CD4-positive, alpha-beta T cell treated with Interleukin-12 subunit alpha and Interleukin-12 subunit beta, for 1 hour (primary cell): ENCODE measurements around the gene ASCL5.
A peak's percentile ranks its signal among the peaks of the same experiment; 100 is the strongest.

Experiments used
- DNase-seq: peaks from one replicate; pipeline ENCODE4 v3.0.0-alpha.2; 2020

ASCL5 gene

DNA sequence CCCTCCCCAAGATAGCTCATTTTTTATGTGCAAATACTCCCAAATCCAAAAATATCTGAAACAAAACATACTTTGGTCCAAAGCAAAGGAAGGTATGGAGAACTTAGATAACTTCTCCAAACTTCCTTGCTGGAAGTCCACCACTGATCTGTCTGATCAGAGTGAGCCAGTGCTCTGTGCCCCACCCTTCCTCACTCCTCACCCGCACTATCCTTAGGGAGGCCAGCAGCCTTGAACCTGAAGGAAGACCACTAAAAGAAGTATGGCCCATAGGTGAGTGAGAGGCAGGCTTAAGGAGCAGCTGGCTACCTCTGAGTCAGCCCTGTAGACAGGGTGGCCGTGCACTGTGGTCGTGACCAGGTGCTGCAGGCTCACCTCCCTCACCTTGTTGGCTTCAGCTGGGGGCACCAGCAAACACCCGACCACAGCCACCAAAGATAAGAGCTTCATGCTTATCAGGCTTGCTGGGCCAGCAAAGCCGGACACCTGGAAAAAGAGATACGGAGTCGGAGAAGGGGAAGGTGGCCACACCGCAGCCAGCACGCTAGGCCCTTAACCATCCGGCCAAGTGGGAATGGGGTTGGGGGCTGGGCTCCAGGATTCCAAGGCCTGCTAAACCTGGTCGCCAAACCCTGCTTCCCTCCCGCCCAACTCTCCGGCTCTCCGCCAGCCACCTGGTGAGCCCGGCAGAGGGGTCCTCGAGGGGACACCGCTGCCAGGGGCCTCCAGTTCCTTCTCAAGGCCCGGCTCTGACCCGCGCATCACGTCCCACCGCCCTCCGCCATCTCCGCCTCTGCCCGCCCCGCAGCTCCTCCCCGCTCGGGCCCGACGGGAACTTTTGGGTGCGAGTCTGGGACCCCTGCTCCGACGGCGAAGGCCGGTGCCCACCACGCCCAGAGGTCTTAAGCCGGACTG is 26.7 kb upstream of the ASCL5 start:
- no peak for DNase-seq

DNA sequence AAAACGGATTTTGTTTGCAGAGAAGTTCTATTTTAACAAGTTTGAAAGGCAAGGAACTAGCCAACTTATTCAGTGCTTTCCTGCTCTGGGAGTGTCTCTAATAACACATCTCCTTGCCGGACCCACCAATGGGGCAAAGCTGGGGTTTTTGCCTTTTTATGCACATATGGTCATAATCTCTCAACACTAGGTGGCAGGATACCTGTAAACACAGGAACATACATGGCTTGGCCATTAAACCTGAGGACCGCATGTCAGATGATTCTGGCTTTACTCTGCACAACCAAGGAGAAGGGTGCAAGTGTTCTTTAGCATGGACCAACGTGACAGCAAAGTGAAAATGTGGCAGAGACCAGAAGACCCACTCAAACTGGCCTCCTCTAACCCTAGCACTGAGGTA is 22.4 kb upstream of the ASCL5 start:
- DNase-seq, result peak; percentile 29

DNA sequence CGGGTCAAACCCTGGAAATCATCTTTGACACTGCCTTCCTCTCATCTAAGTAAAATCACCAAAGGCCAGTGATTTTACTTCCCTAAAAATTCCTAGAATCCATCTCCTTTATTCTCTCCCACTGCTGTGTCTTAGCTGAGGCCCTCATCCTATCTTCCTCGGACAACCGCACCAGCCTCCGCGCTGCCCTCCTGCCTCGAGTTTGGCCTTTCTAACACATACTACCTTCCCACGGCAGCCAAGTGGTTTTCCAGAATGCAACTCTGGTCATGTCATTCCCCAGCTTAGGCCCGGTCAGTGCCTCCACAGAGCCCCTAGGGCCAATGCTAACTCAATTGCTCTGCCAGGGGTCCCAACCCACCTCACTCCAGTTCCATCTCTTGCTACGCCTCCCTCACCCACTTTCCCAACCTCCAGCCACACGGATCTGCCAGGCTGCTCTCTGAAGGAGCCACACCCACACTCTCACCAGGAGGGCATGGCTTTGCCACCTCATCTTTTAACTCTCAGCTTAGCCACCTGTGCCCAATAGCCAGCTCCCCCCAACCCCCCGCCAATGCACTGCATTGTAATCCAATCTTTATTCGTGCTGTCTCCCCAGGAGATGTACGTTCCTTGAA is 20.5 kb upstream of the ASCL5 start:
- no peak for DNase-seq

DNA sequence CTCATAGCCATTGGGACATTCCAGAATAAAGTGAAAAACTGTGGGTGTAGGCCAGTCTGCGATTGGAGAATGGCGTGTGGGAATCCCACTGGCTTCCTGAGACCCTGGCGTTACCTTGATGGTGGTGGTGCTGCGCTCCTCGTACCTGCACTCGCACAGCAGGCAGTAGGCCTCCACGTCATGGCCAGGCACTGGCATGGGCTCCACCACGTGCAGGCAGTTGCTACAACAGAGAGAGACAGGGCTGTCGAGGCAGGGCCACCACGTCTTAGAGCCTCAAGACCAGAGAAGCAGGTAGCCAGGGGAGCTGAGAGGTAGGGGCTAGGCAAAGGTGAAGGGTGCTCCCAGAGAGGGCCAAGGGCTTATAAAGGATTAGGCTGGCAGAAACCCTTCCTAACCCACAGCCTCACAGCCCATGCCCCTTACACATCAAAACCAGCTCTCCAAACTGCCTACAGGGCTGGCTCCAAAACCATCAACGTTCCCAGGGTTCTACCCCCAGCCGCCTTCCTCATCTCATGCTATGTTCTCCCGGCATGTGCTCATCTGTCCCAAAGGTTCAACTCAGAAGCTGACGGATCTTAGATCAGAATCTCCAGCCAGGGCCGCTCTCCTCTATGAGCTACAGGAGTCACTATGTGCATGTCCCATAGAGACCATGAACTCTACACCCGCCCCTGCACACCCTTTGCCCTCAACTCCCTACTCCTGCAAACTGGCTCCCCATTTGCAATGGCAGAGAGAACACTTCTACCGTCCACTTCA is 19.8 kb upstream of the ASCL5 start:
- no peak for DNase-seq

DNA sequence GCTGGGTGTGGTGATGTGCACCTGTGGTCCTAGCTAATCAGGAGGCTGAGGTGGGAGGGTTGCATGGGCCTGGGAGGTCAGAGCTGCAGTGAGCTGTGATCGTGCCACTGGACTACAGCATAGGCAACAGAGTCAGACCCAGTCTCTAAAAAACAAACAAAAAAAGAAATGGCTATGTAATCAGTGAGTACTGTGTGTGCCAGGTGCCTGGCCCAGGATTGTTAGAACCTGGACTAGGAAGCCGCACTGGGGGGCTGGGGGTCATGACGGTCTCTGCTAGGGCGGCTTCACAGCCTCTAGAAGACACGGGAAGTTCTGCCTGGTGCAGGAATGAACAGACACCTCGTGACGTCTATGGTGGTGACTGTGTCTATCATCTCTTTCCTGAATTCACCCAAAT is 18.8 kb upstream of the ASCL5 start:
- no peak for DNase-seq

DNA sequence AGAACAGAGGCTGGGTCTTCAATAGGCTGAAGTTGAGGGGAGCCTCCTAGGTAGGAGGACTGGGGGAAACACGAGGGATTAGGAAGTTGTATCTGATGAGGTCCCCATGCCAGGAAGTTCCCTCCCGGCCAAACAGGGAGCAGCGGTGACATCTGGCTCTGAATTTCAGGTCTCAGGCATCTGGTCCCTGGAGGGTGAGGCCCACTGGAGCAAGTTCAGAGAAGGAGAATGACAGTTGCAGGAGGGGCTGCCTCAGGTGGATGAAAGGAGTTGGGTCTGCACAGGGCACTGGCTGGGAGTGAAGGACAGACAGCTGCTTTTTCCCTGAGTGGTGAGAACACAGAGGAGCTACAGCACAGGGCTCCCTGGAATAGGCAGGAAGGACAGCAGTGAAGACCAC is 18.1 kb upstream of the ASCL5 start:
- DNase-seq, result no peak

DNA sequence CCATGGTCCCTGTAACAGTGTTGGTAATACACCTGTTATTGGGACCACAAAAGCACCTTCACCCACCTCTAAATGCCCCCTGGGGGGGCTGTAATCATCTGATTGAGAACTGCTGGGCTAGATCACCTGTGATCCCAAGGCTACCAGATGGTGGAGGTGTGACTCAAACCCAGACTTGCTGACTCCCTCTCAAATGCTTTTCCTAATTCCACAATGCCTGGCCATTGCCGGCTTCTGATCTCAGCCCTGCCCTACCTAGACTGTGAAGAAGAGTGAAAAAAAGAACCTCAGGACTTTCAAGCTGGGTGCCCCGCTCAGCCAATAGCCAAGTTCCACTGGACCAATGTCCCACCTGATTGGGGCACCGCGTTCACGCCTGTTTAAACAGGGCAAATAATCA is 17.7 kb upstream of the ASCL5 start:
- DNase-seq, result no peak

DNA sequence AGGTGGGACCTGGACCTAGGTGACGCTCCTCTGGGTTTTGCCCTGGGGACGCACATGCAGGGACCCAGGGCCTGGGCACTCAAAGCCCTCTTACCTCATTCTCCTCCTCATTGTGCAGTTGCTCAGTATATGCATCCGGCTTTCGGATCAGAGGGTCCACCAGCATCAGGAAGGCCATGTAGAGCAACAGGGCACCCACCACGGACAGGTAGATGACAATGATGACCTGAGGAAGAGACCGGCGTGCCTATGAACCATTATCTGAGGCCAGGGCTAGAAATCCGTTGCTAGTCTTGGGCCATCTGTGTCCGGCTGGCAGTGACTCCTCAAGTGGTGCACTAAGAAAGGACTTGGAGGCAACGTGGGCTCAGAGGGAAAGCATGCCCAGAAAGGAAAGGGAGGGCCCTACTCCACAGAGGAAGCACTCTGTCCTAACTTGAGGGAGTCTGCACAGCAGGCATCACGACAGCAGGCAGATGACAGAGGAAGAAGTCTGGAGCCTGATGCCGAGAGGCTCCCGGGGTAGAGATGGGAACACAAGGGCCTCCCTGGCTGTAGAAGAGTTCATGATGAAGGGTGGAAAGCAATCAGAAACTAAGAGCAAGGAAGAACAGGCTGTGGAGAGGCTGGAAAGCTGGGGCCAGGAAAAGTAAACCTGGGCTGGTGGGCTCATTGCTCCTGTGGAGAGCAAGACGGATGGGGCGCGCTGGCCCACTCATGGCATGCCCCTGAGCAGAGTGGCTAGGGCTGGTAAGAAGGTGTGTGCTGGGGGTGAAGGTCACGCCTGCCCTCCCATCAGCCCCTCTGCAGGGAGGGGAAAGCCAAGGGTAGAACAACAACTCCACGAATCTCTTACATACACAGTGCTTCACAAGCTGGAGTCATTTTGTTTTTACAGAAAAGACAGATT is 17.0 kb upstream of the ASCL5 start:
- DNase-seq, result no peak

DNA sequence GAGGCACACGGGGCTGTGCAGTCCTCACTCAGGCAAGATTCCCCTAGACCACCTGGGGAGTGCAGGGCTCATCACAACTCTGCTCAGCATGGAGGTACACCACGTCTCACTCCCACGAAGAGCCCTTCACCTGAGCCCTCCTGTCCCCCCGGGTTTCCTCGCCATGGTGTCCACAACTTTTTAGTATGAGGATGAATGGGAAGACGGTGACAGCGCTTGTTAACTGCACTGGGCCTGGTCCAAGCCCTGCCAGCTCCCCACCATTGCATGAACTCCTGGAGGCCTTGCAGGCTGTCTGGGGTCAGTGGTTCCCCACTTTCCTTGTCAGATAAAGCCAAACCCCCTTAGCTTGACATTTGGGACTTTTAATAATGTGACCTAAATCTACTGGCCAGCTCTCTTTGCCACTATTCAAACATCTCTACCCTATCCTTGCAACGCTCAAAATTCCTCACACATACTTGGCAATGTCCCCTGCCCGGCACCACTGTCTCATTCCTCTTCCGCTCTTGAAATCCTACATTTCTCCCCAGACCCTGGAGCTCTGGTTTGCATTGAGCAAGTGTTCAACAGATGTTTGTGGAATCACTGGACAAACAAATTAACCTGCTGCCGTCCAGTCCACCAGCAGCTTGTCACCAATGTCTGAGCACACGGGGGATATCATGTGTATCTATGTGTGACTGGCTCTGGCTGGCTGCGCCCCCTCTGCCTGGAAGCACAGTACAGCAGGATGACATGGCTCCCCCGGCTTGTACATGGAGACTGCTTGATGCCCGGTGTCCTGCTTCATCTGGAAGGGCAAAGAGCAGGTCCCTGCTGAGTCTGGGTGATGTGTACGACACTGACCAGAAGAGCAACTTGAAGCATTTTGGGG is 16.1 kb upstream of the ASCL5 start:
- DNase-seq, result no peak

DNA sequence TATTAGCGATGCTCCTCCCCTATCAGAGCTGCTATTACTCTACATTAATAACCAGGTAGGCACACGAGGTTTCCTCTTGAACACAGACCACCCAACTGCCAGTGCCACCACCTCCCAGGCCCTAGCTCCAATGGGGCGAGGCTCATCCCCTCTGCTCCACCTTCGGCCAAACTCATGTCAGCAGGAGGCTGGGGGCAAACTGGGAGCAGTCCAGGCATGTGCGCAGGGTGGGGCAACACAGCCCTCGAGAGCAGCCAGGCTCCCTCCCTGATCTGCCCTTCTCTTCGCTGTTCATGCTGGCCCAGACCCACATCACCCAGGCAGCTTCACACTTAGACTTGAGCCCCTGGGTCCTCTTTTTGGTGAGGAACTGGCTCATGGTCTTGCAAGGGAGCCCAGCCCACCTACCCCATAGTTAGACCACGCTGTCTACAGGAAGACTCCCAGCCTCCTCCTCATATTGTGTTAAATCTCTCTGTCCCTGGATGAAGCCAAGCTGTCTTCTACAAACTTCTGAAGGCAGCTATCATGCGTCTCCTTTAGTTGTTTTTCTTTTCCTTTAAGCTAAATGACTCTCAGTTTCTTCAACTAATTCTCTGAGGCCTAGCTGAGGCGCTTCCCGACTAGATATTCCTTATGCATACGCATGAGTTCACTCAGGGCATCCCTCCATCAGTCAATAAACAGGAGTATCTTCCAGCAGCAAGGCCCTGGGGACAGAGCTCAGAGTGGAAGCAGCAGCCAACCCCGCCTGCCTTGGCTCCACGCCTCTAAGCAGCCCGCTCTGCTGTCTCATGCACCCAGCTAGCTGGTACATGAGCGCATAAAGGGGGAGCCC is 15.2 kb upstream of the ASCL5 start:
- no peak for DNase-seq

DNA sequence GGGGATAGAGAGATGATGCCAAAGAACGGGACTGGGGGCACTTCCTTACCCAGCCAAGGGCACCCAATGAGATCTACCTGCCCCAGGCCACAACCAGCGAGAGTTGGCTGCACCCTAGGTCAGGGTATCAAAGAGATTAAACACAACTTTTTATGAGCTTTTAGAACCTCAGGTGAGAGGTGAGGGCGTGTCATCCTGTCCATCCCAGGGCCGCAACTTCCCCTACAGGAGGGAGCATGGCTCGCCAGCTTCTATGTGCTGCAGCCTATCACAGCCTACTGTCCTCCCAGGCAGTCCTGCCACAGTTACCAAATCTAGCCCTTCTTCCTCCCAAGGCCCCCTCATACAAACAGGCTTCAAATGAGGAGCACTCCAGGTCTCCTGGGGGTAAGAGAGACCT is 14.4 kb upstream of the ASCL5 start:
- no peak for DNase-seq

DNA sequence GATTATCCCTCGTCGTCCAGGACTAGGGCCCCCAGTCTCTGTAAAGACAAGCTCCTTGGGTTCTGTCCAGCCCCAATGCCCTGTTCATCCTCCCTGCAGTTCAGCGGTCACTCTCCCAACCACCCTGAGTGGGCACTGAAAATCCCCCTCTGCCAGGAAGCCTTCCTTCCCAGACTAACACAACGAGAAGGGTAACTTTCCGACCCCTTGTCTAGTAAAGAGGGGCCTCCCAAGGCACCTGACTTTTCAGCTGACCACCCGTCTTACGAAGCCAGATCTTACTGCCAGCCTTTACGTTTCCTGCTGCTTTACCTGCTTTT is 13.9 kb upstream of the ASCL5 start:
- no peak for DNase-seq

DNA sequence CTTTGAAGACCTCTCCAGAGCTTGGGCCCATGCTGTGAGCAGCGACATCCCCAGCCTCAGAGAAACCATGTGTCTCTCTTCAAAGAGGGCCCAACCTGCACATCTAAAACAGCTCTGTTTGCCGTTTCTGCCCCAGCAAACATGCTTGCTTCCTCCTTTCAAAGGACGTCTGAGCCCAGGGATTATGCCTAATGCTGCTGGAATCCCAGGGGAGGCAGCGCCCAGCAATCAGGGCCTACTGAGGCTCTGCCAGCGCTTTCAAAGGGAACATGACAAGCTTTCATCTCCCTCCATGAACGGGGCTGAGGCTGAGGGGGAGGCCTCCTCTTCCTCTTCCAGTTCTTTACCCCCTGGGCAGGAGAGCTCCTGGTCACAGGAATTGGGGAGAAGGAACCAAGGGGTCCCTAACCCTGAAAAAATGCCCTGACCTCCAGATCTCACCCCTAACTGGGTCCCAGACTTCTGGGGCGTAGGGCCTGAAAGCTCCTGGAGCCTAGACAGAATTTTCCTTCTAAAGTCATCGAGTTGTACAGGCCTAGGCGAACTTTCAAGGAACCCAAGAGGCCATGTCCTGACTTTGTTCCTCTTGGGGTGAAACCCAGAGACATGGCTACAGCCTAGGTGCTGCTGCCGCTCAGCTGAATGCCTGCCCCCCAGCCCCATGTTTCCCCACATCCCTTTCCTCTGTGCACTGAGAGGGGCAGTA is 13.4 kb upstream of the ASCL5 start:
- DNase-seq, result no peak

DNA sequence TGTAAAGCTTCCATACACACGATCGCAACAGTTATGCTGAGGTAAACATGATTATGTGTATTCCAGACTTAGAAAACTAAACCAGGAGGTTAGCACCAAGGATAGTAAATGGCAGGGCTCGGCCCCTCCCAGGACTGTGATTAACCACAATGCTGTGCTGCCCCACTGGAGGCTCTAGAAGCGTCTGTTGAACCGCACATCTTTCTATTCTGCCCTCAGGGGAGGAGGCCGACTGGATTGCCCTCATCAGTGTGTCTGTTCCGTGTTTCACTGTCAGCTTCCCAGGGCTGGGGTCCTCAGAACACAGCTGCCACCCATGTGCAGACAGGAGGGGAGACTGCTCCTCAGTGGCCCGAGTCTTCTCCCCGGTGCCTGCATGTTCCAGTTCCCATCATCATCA is 12.8 kb upstream of the ASCL5 start:
- DNase-seq, result no peak

DNA sequence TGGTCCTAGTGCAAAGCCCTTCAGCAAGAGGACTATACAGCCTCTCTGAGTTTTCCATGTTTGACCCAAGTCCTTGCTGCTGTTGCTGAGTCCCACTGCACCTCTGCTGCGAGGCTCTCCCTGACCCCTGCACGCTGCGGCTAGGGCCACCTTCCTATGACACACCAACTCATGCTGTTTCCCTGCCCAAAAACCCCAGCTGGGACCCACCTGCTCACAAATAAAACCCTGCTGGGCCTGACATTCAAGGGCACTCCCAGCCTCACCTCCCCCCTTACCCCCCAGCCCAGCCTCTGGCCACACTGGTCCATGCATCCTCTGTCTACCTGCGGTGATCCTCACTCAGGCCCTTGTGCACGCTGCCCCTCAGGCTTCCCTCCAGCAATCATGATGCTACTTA is 12.3 kb upstream of the ASCL5 start:
- no peak for DNase-seq

DNA sequence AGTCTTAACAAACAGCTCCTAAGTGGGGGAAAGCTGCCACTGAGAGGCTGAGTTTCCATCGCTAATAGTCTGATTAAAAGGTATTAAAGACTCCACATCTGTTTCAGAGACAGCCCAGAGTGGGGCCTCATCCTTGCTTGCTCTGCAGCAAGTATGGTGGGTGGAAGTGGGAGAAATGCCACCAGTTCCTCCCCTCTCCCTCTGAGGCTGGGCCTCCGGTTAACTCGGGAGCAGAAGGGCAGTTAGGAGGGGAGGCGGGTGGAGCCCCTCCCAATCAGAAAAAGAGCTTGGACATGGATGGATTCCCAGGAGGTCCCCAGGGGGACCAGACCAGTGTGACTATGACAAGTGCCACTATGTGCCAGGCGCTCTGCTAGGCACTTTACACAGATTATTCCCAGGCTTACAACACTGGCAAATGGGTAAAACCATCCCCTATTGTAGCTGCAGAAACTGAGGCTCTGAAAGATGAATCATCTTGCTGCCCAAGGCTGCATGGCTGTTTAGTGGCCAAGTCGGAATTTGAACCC is 11.4 kb upstream of the ASCL5 start:
- DNase-seq, result no peak

DNA sequence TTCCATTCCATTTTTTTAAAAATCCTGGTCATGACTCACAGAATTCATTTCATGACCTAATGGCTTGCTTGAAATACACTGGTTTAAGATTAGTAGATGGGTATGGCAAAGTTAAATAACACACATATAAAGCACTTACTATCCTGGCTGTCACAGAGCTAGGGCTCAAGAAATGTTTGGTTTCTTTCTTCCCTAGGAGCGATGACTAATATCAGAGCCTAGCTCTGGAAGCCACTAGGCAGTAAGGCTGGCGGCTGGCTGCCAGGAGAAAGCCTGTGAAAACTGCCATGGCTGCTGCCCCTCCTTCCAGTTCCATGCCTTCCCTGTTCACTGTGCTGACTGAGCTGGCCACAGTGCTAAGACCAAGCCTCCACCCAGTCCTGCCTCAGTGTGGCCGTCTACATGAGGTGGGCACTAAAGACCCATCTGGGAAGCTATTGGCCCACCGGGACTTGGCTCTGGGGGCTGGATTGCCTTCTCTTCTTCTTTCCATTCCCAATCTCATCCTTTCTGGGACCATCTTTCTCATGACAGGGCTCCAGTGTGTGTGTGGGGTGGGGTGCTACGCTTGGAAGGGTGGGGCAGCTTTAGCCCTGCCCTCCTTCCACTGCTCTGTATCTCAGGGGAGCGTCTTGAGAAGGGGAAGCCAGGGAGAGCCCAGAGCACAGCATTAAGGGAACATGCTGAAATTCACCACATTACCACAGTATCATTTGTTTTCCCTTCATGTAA is 10.8 kb upstream of the ASCL5 start:
- no peak for DNase-seq

DNA sequence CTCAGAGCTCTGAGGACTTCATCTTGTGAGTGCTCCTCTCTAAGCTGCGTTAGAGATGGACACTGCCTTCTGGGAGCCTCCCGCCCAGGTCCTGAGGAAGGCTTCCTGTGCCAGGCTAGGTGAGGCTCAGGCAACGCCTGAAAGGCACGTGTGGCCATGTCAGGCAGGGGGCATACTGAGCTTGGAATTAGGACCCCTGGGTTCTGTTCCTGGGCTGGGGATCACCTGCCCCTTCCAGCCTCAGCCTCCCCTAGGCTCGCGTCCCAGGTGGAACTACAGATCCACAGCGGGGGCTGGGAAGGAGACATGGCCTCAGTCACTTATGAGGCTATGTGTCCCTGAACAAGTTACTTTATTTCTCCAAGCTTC is 10.0 kb upstream of the ASCL5 start:
- no peak for DNase-seq

DNA sequence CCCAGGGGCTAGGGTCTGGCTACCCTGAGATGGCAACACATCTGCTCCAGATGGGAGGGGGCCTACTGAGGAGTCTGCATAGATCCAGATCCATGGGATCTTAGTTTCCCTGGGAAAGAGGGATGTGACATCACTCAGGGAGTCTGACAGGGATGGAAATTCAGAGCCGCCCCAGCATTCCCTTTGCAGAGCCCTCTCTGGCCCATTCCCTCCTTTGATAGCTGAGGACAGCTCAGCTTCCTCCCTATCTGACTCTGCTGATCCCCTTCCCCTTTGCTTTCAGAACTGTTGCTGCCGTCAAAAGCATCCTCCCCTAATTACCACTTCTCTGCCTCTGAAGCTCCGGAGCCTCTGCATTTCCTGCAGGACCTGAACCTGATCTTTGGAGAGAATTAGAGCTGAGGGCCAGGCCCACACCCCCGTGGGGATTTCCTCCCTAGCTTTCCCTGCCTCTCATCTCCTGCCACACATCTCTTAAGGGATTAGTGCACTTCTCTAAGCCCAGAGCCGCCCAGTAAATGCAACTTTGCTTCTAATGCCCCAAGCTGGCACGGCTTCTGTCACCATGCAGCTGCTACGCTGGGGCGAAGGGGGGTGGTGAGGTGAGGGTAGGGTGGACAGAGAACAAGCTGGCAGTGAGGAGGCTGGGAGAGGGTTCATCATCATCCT is 9.5 kb upstream of the ASCL5 start:
- DNase-seq, result no peak
